Panc1 (cell line): Measurements from ENCODE around the gene MAP1LC3A. TPM values are rescaled to one million over a fixed set of nuclear protein-coding genes. Genes with fewer than 3 reads are reported as not detected.

Experiments used
- ATAC-seq: fragments of 200-7000 bp; cut with Tn5 transposase; 2 replicates; pipeline ENCODE4 v1.9.1; 2020; ENCODE audit warnings: mild to moderate bottlenecking, moderate library complexity
- BruUV-seq: library from RNA; stranded (reverse); fragments of 400-500 nt; replicated peaks from 2 replicates; lab custom pipeline; 2021; lab: Mats Ljungman, UMichigan
- CTCF ChIA-PET: fragments of 300-600 bp; sonication (Branson Sonifier 250); formaldehyde crosslinking; loops from one replicate; lab custom pipeline; 2022; ENCODE audit warnings: antibody characterized with exemption; lab: Charles Lee
- POLR2A ChIA-PET: fragments of 300-600 bp; sonication (Branson Sonifier 250); formaldehyde crosslinking; loops from one replicate; lab custom pipeline; 2022; ENCODE audit warnings: antibody characterized with exemption; lab: Charles Lee
- DNase-seq: peaks from one replicate; pipeline ENCODE4 v3.0.0-alpha.2; 2010; ENCODE audit warnings: low read depth, low spot score
- H3K27ac ChIP-seq: 2 replicates; pipeline ENCODE4 v1.5.1; 2011; ENCODE audit warnings: mild to moderate bottlenecking, low read length, inconsistent platforms
- H3K27me3 ChIP-seq: fragments of 200-500 bp; sonication (Bioruptor generic); 2 replicates; pipeline ENCODE4 v1.6.0; 2014; ENCODE audit warnings: low read length, inconsistent platforms; ENCODE audit not compliant: control insufficient read depth, insufficient read depth
- H3K36me3 ChIP-seq: fragments of 200-500 bp; sonication (Bioruptor generic); 2 replicates; pipeline ENCODE4 v1.5.1; 2014; ENCODE audit warnings: inconsistent platforms, mild to moderate bottlenecking, low read length, moderate library complexity; ENCODE audit not compliant: control insufficient read depth, insufficient read depth
- H3K4me1 ChIP-seq: 2 replicates; pipeline ENCODE4 v1.5.1; 2011; ENCODE audit warnings: inconsistent platforms, mild to moderate bottlenecking, low read length, moderate library complexity; ENCODE audit not compliant: control insufficient read depth, insufficient read depth
- H3K4me3 ChIP-seq, 2 experiments: 2 replicates each; pipeline ENCODE4 v1.5.1; 2011 to 2012; ENCODE audit warnings: low read depth in 2 of 2, low read length in 2 of 2, mild to moderate bottlenecking in 2 of 2, inconsistent platforms in 1 of 2, moderate library complexity in 1 of 2
- H3K9me3 ChIP-seq: fragments of 200-500 bp; sonication (Bioruptor generic); 2 replicates; pipeline ENCODE4 v1.5.1; 2014; ENCODE audit warnings: low read depth, mild to moderate bottlenecking, inconsistent platforms, low read length, moderate library complexity; ENCODE audit not compliant: control insufficient read depth, insufficient read depth
- CTCF ChIP-seq: fragments of 450-650 bp; IDR thresholded peaks from 2 replicates; pipeline ENCODE4 v1.5.1; 2017; ENCODE audit warnings: mild to moderate bottlenecking
- POLR2AphosphoS5 ChIP-seq: IDR thresholded peaks from 2 replicates; pipeline ENCODE4 v1.6.1; 2012; ENCODE audit warnings: mild to moderate bottlenecking, low read depth, low read length, moderate library complexity
- REST ChIP-seq, 2 experiments: IDR thresholded peaks; 2 replicates each; pipeline ENCODE4 v1.6.1; 2011 to 2012; ENCODE audit warnings: low read depth in 2 of 2, control low read depth in 1 of 2, low read length in 1 of 2, mild to moderate bottlenecking in 1 of 2, moderate library complexity in 1 of 2; ENCODE audit not compliant: insufficient read depth in 1 of 2
- SIN3A ChIP-seq: IDR thresholded peaks from 2 replicates; pipeline ENCODE4 v1.6.1; 2012; ENCODE audit warnings: low read depth, mild to moderate bottlenecking, low read length, moderate library complexity, borderline replicate concordance; ENCODE audit not compliant: insufficient read depth
- TCF7L2 ChIP-seq: IDR thresholded peaks from 2 replicates; pipeline ENCODE4 v1.6.1; 2011; ENCODE audit warnings: mild to moderate bottlenecking, low read depth, low read length, inconsistent platforms
- in situ Hi-C: cut with HindIII; loops from 2 replicates; pipeline ENCODE4 v1.10.0; 2016; ENCODE audit warnings: low sequenced_read_pairs, low pct_unique_long_range_greater_than_20kb
- intact Hi-C: fragments of 100-400 bp; cut with micrococcal nuclease; formaldehyde crosslinking; loops from one replicate; pipeline ENCODE4 v1.10.0; 2022; ENCODE audit not compliant: unreplicated experiment
- total RNA-seq: library from RNA; stranded (reverse); gene quantifications from one replicate; pipeline ENCODE4 v1.2.1, GENCODE V29; 2021; ENCODE audit not compliant: unreplicated experiment

Gene MAP1LC3A
- total RNA-seq, 1 experiment from 2014 or later = 25.1 TPM

- DNase-seq (no peak), ATAC-seq (no peak)
- Histone ChIP-seq H3K9me3 (no peaks in the 10 kb centered on the region), H3K36me3 (peaks cover 14% of the 10 kb centered on the region), H3K4me1 (peaks cover 6% of the 10 kb centered on the region), H3K27me3 (no peaks in the 10 kb centered on the region), H3K4me3 (no peak overlapping the region), H3K27ac (no peak overlapping the region)
- POLR2A ChIA-PET = interaction anchor here (0.6 kb wide), 1 partner anchor 188 kb away, joined by 4 read pairs; no protein-coding TSS in a partner anchor
- BruUV-seq = no TSS peak
- CTCF ChIA-PET = interaction anchor here (0.5 kb wide), 1 partner anchor 80 kb away, joined by 6 read pairs; no protein-coding TSS in a partner anchor
- in situ Hi-C loops (no loop called here), intact Hi-C loops (no loop called here)
- TF ChIP-seq CTCF (no peak), TCF7L2 (no peak), POLR2AphosphoS5 (no peak), REST (IDR thresholded peaks at IDR 0.05; ENCODE audit: insufficient read depth in 1 of 2, low read depth in 2 of 2, low read length in 1 of 2) (no peak), SIN3A (no peak)
Observed at GRCh38 chr20:34511891-34512265, 46.6 kb upstream of the MAP1LC3A start.

- intact Hi-C loops = no loop called here
Observed at GRCh38 chr20:34512266-34512954, 46.1 kb upstream of the MAP1LC3A start.

More at GRCh38 chr20:34512266-34512954, 46.1 kb upstream of the MAP1LC3A start:
- peaks cover 6% of the 10 kb centered on the region for H3K4me1 ChIP-seq
- ATAC-seq = no peak
- CTCF ChIA-PET = interaction anchor here (0.5 kb wide), 1 partner anchor 81 kb away, joined by 6 read pairs; no protein-coding TSS in a partner anchor
- in situ Hi-C loops = no loop called here
- H3K36me3 ChIP-seq = peaks cover 13% of the 10 kb centered on the region
- no peaks in the 10 kb centered on the region for H3K9me3 ChIP-seq
- H3K27ac ChIP-seq = no peak overlapping the region
- H3K4me3 ChIP-seq = no peak overlapping the region
- POLR2A ChIA-PET = interaction anchor here (0.6 kb wide), 1 partner anchor 189 kb away, joined by 4 read pairs; no protein-coding TSS in a partner anchor
- H3K27me3 ChIP-seq = no peaks in the 10 kb centered on the region
- DNase-seq = no peak
- TF ChIP-seq POLR2AphosphoS5 = no peak
- TF ChIP-seq TCF7L2 = no peak
- TF ChIP-seq REST (IDR thresholded peaks at IDR 0.05; ENCODE audit: insufficient read depth in 1 of 2, low read depth in 2 of 2, low read length in 1 of 2) = no peak
- no peak for TF ChIP-seq SIN3A
- TF ChIP-seq CTCF = no peak
- BruUV-seq = no TSS peak
